Activated effector memory CD4-positive, alpha-beta T cell treated with Interleukin-2 at 50 U/mL for 16 hours (primary cell): Measurements from ENCODE around the gene ESYT3.
A peak's percentile ranks its signal among the peaks of the same experiment; 100 is the strongest.

Source experiments
- DNase-seq: peaks from one replicate; pipeline ENCODE4 v3.0.0-alpha.2; 2020

Gene ESYT3, protein sequence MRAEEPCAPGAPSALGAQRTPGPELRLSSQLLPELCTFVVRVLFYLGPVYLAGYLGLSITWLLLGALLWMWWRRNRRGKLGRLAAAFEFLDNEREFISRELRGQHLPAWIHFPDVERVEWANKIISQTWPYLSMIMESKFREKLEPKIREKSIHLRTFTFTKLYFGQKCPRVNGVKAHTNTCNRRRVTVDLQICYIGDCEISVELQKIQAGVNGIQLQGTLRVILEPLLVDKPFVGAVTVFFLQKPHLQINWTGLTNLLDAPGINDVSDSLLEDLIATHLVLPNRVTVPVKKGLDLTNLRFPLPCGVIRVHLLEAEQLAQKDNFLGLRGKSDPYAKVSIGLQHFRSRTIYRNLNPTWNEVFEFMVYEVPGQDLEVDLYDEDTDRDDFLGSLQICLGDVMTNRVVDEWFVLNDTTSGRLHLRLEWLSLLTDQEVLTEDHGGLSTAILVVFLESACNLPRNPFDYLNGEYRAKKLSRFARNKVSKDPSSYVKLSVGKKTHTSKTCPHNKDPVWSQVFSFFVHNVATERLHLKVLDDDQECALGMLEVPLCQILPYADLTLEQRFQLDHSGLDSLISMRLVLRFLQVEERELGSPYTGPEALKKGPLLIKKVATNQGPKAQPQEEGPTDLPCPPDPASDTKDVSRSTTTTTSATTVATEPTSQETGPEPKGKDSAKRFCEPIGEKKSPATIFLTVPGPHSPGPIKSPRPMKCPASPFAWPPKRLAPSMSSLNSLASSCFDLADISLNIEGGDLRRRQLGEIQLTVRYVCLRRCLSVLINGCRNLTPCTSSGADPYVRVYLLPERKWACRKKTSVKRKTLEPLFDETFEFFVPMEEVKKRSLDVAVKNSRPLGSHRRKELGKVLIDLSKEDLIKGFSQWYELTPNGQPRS

GRCh38 chr3:138434276-138434874, at the start of gene ESYT3:
Gene ESYT3, plus strand, starts transcription at chr3:138434616. Its CDS starts 183 bp downstream, at chr3:138434799.
- DNase-seq, result peak; percentile 13

GRCh38 chr3:138384976-138385375, 49.4 kb upstream of the ESYT3 start:
- no peak for DNase-seq

- DNase-seq, result no peak
Measured at GRCh38 chr3:138389144-138389601, 45.2 kb upstream of the ESYT3 start.

DNA sequence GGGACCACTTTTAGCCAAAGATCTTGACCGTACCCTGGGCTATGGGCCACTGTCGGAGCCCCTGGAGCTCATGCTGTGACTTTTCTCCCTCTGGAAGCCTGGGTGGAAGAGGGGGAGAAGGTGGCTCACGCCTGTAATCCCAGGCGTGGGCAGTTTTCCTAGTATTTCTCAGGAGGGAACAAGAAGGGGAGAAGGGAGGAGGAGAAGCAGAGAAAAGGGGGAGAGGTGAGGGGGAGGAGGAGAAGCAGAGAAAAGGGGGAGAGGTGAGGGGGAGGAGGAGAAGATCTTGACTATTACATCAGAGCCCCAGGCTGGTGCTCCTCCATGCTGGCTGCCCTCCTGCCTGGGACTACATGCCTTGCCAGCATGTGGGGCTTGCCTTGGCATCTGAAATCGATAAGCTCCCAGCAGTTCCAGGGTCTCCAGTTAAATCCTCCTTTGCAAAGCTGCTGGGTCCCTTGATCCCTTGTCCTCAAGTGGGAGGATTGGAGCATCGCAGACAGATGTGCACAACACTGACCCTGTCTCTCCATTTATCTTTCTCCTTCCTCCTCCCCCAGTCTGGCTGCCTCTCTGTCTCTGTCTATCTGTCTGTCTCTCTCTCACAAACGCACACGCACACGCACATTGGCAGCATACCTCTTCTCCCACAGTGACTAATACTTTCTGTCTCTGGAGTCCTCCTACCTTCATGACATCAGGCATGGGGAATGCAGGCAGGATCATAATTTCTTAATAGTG, 44.4 kb upstream of the ESYT3 start:
- DNase-seq, result no peak

GRCh38 chr3:138390582-138390932, 43.9 kb upstream of the ESYT3 start:
- no peak for DNase-seq

- no peak for DNase-seq
Measured at GRCh38 chr3:138394156-138394555, 40.3 kb upstream of the ESYT3 start.

- no peak for DNase-seq
Measured at GRCh38 chr3:138394686-138395085, 39.7 kb upstream of the ESYT3 start.

GRCh38 chr3:138395865-138396751, 38.3 kb upstream of the ESYT3 start:
- no peak for DNase-seq

GRCh38 chr3:138396752-138397410, 37.5 kb upstream of the ESYT3 start:
- no peak for DNase-seq

DNA sequence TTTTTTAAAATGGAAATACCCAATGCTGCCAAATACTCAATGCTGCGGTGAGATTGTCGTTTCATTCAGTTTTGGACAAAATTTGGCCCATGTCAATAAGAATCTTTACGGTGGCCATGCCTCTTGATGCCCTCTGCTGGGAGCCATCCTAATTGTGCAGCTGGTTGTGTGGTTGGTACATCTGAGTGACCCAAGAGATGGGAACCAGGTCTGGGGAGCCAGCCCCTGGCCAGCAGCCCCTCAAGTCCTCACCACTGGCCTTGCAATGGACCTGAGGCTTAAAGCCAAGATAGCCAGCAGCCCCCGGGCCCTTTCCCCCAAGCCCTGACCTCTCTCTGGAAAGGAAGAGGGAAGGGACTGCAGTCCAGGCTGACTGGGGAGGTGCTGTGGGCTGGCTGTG, 36.4 kb upstream of the ESYT3 start:
- DNase-seq, result no peak

DNA sequence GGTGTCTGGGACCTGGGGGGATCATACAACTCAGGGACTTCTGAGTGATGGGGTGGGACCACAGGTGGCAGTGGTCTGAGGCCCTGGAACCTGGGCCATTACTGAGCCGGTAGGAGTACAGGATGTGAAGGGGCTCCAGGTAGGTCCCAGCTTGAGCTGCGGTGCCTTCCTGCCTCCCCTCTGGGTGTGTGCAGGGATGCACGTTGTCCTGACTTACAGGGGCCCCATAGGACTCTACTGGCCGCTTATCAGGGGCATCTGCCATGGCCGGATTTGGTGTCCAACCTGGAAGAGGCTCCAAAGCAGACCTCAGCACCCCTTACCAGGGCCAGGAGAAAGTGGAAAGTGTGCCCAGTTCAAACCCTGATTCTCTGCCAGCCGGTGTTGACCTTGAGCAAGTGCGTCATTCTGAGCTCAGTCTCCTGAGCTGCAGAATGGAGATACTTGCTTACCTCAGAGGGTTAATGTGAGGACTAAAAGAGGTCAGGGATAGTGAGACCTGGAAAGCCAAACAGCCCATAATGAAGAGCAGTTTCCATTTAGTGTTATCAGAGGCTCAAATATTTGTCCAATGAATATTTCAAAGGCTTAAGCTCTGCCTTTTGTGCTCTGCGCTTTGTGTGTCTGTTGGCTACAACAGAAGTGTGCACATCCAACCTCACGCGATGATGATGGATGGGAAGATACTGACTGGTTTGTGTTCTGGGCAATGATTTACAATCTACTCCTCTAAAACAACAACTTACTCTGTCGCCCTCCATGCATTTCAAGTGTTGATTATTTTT, 35.4 kb upstream of the ESYT3 start:
- DNase-seq, result no peak

DNA sequence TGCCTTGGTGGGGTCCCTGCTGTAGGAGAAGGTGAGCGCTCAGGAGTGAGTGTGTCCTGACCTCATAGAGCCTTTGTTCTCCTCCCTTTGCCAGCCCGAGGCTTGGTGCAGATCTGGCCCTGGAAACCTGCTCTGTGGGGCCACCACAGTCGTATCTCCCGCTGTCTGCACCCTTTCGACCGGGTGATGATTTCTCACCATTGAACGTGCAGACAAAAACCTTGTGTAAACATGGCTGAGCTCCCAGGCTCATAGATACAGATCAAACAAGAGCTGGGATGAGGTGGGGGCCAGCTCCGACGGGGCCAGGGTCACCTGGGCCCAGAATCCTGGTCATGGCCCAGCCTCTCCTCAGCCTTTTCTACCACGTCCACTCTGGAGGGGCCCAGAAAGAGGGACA, 34.6 kb upstream of the ESYT3 start:
- DNase-seq, result no peak

DNA sequence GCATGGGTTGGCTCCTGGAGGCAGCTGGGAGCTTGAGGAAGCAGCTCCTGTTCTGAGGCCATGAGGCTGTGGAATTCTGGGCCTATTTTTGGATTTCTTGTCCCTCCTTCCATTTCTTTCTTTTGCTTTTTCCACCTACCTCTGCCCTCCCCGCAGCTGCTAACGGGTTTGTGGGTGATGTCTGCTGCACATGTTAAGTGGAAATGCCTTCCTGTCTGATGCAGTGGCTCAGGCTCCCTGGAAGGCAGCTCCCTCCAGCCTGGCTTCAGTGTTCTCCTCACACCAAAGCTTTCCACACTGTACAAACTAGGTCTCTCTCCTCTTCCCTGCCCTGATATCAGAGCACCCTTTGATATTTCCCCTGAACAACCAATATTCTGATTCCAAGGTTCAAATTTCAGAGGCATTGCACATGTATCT, 33.8 kb upstream of the ESYT3 start:
- no peak for DNase-seq

GRCh38 chr3:138401834-138402233, 32.6 kb upstream of the ESYT3 start:
- DNase-seq, result no peak

- DNase-seq, result no peak
Measured at GRCh38 chr3:138404121-138404520, 30.3 kb upstream of the ESYT3 start.

DNA sequence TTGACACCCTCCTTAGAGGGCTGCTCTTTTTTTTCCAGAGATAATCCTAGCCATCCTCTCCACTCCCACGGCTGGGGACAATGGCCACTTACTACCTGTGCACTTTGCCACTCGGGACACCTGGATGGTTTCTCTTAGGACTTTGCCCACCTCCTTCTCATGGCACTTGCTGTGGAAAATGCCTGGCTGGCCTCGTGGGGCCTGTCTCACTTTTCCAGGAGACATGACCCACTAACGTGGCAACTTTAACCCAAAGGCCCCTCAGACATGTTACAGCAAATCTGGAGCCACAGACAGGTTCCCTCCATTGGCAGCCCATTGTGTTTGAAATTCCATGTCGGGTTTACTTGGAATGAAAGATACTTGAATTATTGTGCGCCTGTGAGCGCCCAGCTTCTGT, 29.4 kb upstream of the ESYT3 start:
- no peak for DNase-seq

DNA sequence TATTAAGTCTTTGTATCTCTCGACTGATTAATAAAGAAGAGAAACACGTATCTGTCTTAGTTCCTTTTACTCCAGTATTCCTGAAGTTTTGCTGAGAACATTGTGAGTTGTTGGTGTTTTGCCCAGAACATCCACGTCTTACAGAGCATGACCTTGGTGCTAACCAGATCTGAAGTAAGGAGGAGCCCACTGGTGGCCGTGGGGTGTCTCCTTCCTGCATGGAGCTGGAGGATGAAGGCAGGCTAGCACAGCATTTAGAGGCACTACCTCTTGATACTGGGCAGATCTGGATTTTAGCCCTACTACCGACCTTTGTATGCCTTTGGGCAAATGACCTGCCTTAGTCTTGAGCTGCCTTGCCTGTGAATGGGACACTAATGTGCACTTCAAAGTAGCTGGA, 28.9 kb upstream of the ESYT3 start:
- no peak for DNase-seq

DNA sequence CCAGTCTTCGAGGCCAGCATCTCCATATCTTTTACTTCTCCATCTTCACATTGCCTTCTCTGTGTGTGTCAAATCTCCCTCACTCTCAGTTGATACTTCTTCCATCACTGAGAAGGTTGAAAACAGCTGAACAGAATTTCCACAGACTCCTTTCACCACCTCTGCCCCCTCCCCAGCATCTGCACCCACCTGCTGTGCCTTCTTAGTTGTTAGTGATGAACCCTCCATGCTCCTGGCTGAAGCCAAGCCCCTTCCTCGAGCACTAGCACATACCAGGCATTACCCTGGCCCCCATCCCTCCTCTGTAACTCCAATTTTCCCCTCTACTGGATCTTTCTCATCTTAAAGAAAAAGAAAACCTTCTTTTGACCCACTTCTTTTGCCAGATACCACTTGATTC, 27.8 kb upstream of the ESYT3 start:
- no peak for DNase-seq

DNA sequence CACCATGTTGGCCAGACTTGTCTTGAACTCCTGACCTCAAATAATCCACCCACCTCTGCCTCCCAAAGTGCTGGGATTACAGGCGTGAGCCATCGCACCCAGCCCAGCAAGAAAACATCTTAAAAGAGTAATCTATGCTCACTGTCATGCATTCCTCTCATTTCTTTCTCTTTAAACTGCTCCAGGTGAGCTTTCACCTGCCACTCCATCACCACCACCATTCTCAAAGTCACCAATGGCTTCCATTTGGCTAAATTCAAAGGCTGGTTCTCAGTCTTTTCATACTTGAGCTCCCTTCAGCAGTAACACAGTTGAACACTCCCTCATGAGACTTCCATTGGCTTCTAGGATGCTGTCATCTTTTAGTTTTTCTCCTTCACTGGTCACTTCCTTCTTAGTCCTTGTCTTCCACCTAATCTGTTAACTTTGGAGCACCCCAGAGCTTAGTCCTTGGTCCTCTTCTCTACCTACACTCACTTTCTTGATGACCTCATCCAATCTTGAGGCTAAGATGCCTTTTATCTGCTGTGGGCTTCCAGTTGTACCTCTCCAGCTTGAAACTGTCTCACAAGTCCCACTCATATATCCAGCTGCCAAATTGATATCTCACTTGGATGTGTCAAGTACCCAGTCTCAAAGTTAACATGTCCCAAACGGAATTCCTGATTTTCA, 27.0 kb upstream of the ESYT3 start:
- DNase-seq, result no peak
